Activated CD4-positive, alpha-beta memory T cell treated with anti-CD3 and anti-CD28 coated beads, Interleukin-2, amount 10 ng/mL, durations not matched to agents 7 days and 5 days (primary cell): ENCODE measurements around the gene RAC3. TPM values are rescaled to one million over a fixed set of nuclear protein-coding genes. Genes with fewer than 3 reads are reported as not detected.
A peak's percentile ranks its signal among the peaks of the same experiment; 100 is the strongest.

ENCODE experiments used
- CTCF ChIA-PET: fragments of 350-600 bp; sonication (Branson Sonifier 250); formaldehyde crosslinking; loops from one replicate; lab custom pipeline; 2021; ENCODE audit warnings: antibody characterized with exemption, inconsistent platforms; lab: Charles Lee
- POLR2A ChIA-PET: fragments of 350-600 bp; sonication (Branson Sonifier 250); formaldehyde crosslinking; loops from one replicate; lab custom pipeline; 2021; ENCODE audit warnings: antibody characterized with exemption; lab: Charles Lee
- DNase-seq: peaks from one replicate; pipeline ENCODE4 v3.0.0-alpha.2; 2020
- H3K27ac Mint-ChIP-seq: one replicate; pipeline ENCODE4 v1.8.0; 2021; ENCODE audit warnings: mild to moderate bottlenecking, mixed read lengths
- H3K27me3 Mint-ChIP-seq: one replicate; pipeline ENCODE4 v1.8.0; 2021; ENCODE audit warnings: mixed read lengths
- H3K36me3 Mint-ChIP-seq: one replicate; pipeline ENCODE4 v1.8.0; 2021; ENCODE audit warnings: low read depth, mixed read lengths
- H3K4me1 Mint-ChIP-seq: one replicate; pipeline ENCODE4 v1.8.0; 2021; ENCODE audit warnings: mixed read lengths
- H3K4me3 Mint-ChIP-seq: one replicate; pipeline ENCODE4 v1.8.0; 2021; ENCODE audit warnings: mild to moderate bottlenecking, mixed read lengths
- H3K9me3 Mint-ChIP-seq: one replicate; pipeline ENCODE4 v1.8.0; 2021; ENCODE audit warnings: mixed read lengths
- total RNA-seq, 2 experiments: library from RNA; stranded (reverse); gene quantifications; one replicate each; pipeline ENCODE4 v1.2.3, GENCODE V29; 2021

Gene RAC3
- total RNA-seq, 2 experiments from 2014 or later = 7.9 to 8.1 TPM

- H3K9me3 Mint-ChIP-seq = no peaks in the 10 kb centered on the region
- no peak overlapping the region for H3K27ac Mint-ChIP-seq
- no peak overlapping the region for H3K4me3 Mint-ChIP-seq
- peaks cover 45% of the 10 kb centered on the region for H3K4me1 Mint-ChIP-seq
- peaks cover 12% of the 10 kb centered on the region for H3K36me3 Mint-ChIP-seq
- POLR2A ChIA-PET = interaction anchor here (2.2 kb wide), 1 partner anchor 46 kb away, joined by 5 read pairs; no protein-coding TSS in a partner anchor
- no peak for DNase-seq
- no peaks in the 10 kb centered on the region for H3K27me3 Mint-ChIP-seq
- CTCF ChIA-PET = interaction anchor here (1.4 kb wide), 1 partner anchor 65 kb away, joined by 5 read pairs; no protein-coding TSS in a partner anchor
Observed at GRCh38 chr17:82024859-82025258, 6.6 kb upstream of the RAC3 start.

DNA sequence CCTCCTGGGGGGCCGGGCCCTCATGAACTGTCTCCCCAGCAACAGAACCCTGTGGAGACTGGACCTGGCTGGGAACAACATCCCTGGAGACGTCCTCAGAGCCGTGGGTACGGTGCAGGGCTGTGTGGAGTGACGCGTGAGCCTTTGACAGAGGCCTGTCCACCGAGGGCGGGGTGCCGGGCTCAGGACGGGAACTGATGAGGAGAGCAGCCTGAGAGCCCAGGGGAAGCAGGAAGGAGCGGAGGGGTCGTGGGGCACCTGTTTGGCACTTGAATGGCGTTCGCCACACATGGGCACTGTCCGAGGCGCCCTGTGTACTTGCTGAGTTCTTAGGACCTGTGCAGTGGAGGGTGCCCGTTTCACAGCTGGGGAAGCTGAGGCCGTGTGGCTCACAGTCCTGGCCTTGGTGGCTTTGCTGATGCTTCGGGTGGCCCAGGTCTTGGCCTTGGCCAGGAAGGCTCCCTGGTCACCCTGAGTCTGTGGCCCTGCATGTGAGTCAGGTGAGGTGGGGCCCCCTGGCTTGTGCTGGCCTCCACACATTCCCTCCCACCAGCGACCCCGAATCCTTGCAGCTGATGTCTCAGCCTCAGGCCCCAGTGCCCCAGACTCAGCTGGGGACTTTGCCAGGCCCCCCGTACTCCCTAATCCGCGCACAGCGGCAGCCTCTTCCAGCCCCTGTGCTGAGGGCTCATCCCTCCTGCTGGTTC lies 5.9 kb upstream of the RAC3 start:
- no peaks in the 10 kb centered on the region for H3K27me3 Mint-ChIP-seq
- H3K9me3 Mint-ChIP-seq = no peaks in the 10 kb centered on the region
- H3K36me3 Mint-ChIP-seq = peaks cover 12% of the 10 kb centered on the region
- peaks cover 44% of the 10 kb centered on the region for H3K4me1 Mint-ChIP-seq
- DNase-seq = no peak
- ChIA-PET CTCF (interaction anchor here (1.5 kb wide), 1 partner anchor 12 kb away, joined by 7 read pairs; the partner anchor contains the start of gene DCXR), POLR2A (interaction anchor here (1.2 to 2.3 kb wide), 2 partner anchors 12 to 203 kb away, joined by 3 to 8 read pairs; partner anchors contain the start of genes DCXR and SLC16A3)
- peak overlapping the region; percentile 3 for H3K4me3 Mint-ChIP-seq
- no peak overlapping the region for H3K27ac Mint-ChIP-seq

DNA sequence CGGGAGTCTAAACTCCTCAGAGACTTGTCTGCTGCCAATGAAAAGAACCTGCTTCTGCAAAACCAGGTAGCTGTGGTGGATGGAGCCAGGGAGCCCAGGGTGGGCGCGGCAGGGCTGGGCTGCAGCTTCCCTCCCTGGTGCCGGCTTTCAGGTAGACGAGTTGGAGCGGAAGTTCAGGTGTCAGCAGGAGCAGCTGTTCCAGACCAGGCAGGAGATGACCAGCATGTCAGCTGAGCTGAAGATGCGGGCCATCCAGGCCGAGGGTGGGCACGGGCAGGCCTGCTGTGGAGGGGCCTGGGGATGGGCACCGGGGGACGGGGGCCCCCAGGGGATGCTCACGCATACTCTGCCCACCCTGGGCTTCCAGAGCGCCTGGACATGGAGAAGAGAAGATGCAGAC lies 3.2 kb upstream of the RAC3 start:
- Mint-ChIP-seq H3K36me3 (peaks cover 12% of the 10 kb centered on the region), H3K4me3 (no peak overlapping the region), H3K27ac (no peak overlapping the region), H3K9me3 (no peaks in the 10 kb centered on the region), H3K4me1 (peaks cover 36% of the 10 kb centered on the region), H3K27me3 (no peaks in the 10 kb centered on the region)
- no peak for DNase-seq
- ChIA-PET CTCF (interaction anchor here (1.4 kb wide), 1 partner anchor 9 kb away, joined by 7 read pairs; the partner anchor contains the start of gene DCXR), POLR2A (no interaction called here)

- POLR2A ChIA-PET = interaction anchor here (1.1 kb wide), 1 partner anchor 11 kb away, joined by 3 read pairs; no protein-coding TSS in a partner anchor
- CTCF ChIA-PET = interaction anchor here (1.3 to 2.3 kb wide), 4 partner anchors 9 to 126 kb away, joined by 4 to 16 read pairs (median 10); partner anchors contain the start of gene DCXR
Observed at GRCh38 chr17:82028966-82029365, 2.5 kb upstream of the RAC3 start.

GRCh38 chr17:82029391-82029790 lies 2.1 kb upstream of the RAC3 start:
- POLR2A ChIA-PET = interaction anchor here (1.1 to 3.7 kb wide), 10 partner anchors 8 to 327 kb away, joined by 3 to 15 read pairs (median 5); partner anchors contain the start of genes CENPX, DCXR and MRPL12
- H3K4me1 Mint-ChIP-seq = peaks cover 28% of the 10 kb centered on the region
- CTCF ChIA-PET = interaction anchor here (1.3 to 2.3 kb wide), 5 partner anchors 8 to 134 kb away, joined by 3 to 16 read pairs (median 6); partner anchors contain the start of gene DCXR

More at GRCh38 chr17:82028966-82029365, 2.5 kb upstream of the RAC3 start:
- peaks cover 33% of the 10 kb centered on the region for H3K4me1 Mint-ChIP-seq
- H3K9me3 Mint-ChIP-seq = no peaks in the 10 kb centered on the region
- DNase-seq = no peak
- no peak overlapping the region for H3K4me3 Mint-ChIP-seq
- H3K36me3 Mint-ChIP-seq = peaks cover 12% of the 10 kb centered on the region
- no peak overlapping the region for H3K27ac Mint-ChIP-seq
- no peaks in the 10 kb centered on the region for H3K27me3 Mint-ChIP-seq

DNA sequence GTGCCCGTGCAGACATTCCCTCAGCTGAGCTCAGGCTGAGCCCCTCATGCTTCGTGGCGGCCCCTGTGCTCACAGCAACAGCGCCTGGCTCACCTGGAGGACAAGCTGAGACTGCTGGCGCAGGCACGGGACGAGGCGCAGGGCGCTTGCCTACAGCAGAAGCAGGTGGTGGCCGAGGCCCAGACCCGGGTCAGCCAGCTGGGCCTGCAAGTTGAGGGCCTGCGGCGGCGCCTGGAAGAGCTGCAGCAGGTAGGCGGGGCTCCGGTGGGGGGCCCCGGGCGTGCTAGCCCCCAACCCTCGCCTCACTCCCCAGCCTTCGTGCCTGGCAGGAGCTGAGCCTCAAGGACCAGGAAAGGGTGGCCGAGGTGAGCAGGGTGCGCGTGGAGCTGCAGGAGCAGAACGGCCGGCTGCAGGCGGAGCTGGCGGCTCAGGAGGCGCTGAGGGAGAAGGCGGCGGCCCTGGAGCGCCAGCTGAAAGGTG lies 1.4 kb upstream of the RAC3 start:
- CTCF ChIA-PET = interaction anchor here (0.8 to 2.3 kb wide), 15 partner anchors 8 to 518 kb away, joined by 3 to 16 read pairs (median 5); partner anchors contain the start of genes CCDC57 and DCXR
- no peak overlapping the region for H3K27ac Mint-ChIP-seq
- DNase-seq = no peak
- H3K27me3 Mint-ChIP-seq = no peaks in the 10 kb centered on the region
- no peaks in the 10 kb centered on the region for H3K9me3 Mint-ChIP-seq
- POLR2A ChIA-PET = interaction anchor here (0.6 to 3.7 kb wide), 23 partner anchors 8 to 327 kb away, joined by 3 to 15 read pairs (median 3); partner anchors contain the start of genes ALYREF, ANAPC11, CENPX and DCXR
- H3K4me1 Mint-ChIP-seq = peaks cover 26% of the 10 kb centered on the region
- no peak overlapping the region for H3K4me3 Mint-ChIP-seq
- H3K36me3 Mint-ChIP-seq = peaks cover 14% of the 10 kb centered on the region

More at GRCh38 chr17:82029391-82029790, 2.1 kb upstream of the RAC3 start:
- Mint-ChIP-seq H3K36me3 (peaks cover 12% of the 10 kb centered on the region), H3K4me3 (peak overlapping the region; percentile 34), H3K9me3 (no peaks in the 10 kb centered on the region), H3K27me3 (no peaks in the 10 kb centered on the region), H3K27ac (no peak overlapping the region)
- DNase-seq = no peak

DNA sequence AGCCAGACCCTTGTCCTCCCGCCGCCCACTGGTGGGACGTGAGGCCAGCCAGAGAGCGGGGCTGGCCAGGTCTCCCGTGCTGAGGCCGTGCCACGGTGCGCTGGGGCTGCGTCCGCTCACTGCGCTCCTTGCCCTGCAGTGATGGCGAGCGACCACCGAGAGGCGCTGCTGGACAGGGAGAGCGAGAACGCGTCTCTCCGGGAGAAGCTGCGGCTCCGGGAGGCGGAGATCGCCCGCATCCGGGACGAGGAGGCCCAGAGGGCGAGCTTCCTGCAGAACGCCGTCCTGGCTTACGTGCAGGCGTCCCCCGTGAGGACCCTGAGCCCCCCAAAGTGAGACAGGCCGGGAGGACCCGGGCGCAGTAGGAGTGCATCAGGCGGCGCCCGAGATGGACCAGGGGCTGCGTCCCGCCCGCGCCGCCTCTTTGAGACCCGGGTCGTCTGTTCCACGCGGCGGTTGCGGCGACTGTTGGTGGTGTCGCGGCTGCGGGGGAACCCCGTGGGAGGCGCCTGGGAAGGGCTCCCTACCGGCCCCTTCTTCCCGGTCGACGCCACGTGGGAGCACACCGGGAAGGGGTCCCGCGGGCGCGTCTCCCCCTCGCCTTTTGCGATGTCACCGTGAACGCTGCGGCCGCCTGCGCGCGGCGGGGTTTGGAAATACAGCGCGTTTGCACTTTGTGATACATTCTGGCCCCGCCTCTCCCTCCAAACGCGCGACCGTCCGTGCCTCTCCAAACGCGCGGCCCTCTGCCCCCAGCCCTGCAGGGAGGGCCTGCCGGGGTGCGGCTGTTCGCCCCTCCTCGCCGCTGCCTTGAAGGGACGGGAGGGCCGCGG lies 792 bp upstream of the RAC3 start:
- H3K27ac Mint-ChIP-seq = peak overlapping the region; percentile 56
- peak overlapping the region; percentile 78 for H3K4me3 Mint-ChIP-seq
- POLR2A ChIA-PET = interaction anchor here (0.6 to 3.7 kb wide), 24 partner anchors 7 to 328 kb away, joined by 3 to 15 read pairs (median 3); partner anchors contain the start of genes ALYREF, ANAPC11, ARHGDIA and CENPX

GRCh38 chr17:82031885-82032627 lies 578 bp downstream of the RAC3 start:
- no peaks in the 10 kb centered on the region for H3K9me3 Mint-ChIP-seq
- H3K36me3 Mint-ChIP-seq = peaks cover 15% of the 10 kb centered on the region
- H3K27ac Mint-ChIP-seq = no peak overlapping the region
- H3K27me3 Mint-ChIP-seq = no peaks in the 10 kb centered on the region
- ChIA-PET POLR2A (interaction anchor here (3.7 kb wide), 1 partner anchor 10 kb away, joined by 15 read pairs; the partner anchor contains the start of gene CENPX), CTCF (no interaction called here)
- peak; percentile 58 for DNase-seq
- peak overlapping the region; percentile 37 for H3K4me3 Mint-ChIP-seq
- peaks cover 30% of the 10 kb centered on the region for H3K4me1 Mint-ChIP-seq

More for the DNA sequence above, 792 bp upstream of the RAC3 start:
- CTCF ChIA-PET = interaction anchor here (0.6 to 2.3 kb wide), 23 partner anchors 11 to 517 kb away, joined by 3 to 16 read pairs (median 4); partner anchors contain the start of gene CCDC57
- Mint-ChIP-seq H3K27me3 (no peaks in the 10 kb centered on the region), H3K4me1 (peaks cover 31% of the 10 kb centered on the region), H3K9me3 (no peaks in the 10 kb centered on the region), H3K36me3 (peaks cover 20% of the 10 kb centered on the region)
- peak; percentile 86 for DNase-seq

- H3K27ac Mint-ChIP-seq = no peak overlapping the region
- H3K36me3 Mint-ChIP-seq = peaks cover 10% of the 10 kb centered on the region
- no peaks in the 10 kb centered on the region for H3K9me3 Mint-ChIP-seq
- DNase-seq = no peak
- H3K4me3 Mint-ChIP-seq = no peak overlapping the region
- POLR2A ChIA-PET = interaction anchor here (0.6 to 5.3 kb wide), 2 partner anchors 12 to 335 kb away, joined by 3 to 41 read pairs; partner anchors contain the start of genes CENPX and LRRC45
- no peaks in the 10 kb centered on the region for H3K27me3 Mint-ChIP-seq
- CTCF ChIA-PET = no interaction called here
- peaks cover 30% of the 10 kb centered on the region for H3K4me1 Mint-ChIP-seq
Observed at GRCh38 chr17:82033359-82034085, 2.0 kb downstream of the RAC3 start.

GRCh38 chr17:82034371-82035011 lies 3.0 kb downstream of the RAC3 start:
- DNase-seq = no peak
- H3K9me3 Mint-ChIP-seq = no peaks in the 10 kb centered on the region
- ChIA-PET CTCF (no interaction called here), POLR2A (interaction anchor here (1.5 to 5.3 kb wide), 2 partner anchors 13 to 64 kb away, joined by 6 to 41 read pairs; partner anchors contain the start of genes CENPX and LRRC45)
- H3K4me3 Mint-ChIP-seq = no peak overlapping the region
- H3K27ac Mint-ChIP-seq = no peak overlapping the region
- H3K27me3 Mint-ChIP-seq = no peaks in the 10 kb centered on the region
- H3K4me1 Mint-ChIP-seq = peaks cover 34% of the 10 kb centered on the region
- H3K36me3 Mint-ChIP-seq = peaks cover 10% of the 10 kb centered on the region
